Effector memory CD8-positive, alpha-beta T cell (primary cell): ENCODE measurements around the gene PITPNB.

Experiments used
- ATAC-seq: fragments of 150-1000 bp; cut with Tn5 transposase; replicated peaks from 2 replicates; pipeline ENCODE4 v1.10.0; 2021; ENCODE audit warnings: mild to moderate bottlenecking, moderate library complexity
- DNase-seq, 3 experiments: peaks; one replicate each; pipeline ENCODE4 v3.0.0; 2021
- H3K27ac Mint-ChIP-seq, 2 donors: one replicate each; pipeline ENCODE4 v1.8.0; 2022; ENCODE audit warnings: mild to moderate bottlenecking in 2 of 2, mixed read lengths in 2 of 2, moderate library complexity in 2 of 2
- H3K27me3 Mint-ChIP-seq, 2 donors: one replicate each; pipeline ENCODE4 v1.8.0; 2022; ENCODE audit warnings: mixed read lengths in 2 of 2
- H3K36me3 Mint-ChIP-seq: one replicate; pipeline ENCODE4 v1.8.0; 2022; ENCODE audit warnings: mild to moderate bottlenecking, moderate library complexity, mixed read lengths; ENCODE audit not compliant: insufficient read depth
- H3K4me1 Mint-ChIP-seq, 2 donors: one replicate each; pipeline ENCODE4 v1.8.0; 2022; ENCODE audit warnings: low read depth in 2 of 2, mixed read lengths in 2 of 2
- H3K4me3 Mint-ChIP-seq, 2 donors: one replicate each; pipeline ENCODE4 v1.8.0; 2022; ENCODE audit warnings: mild to moderate bottlenecking in 2 of 2, mixed read lengths in 2 of 2, moderate library complexity in 2 of 2
- H3K9me3 Mint-ChIP-seq, 2 donors: one replicate each; pipeline ENCODE4 v1.8.0; 2022; ENCODE audit warnings: mixed read lengths in 2 of 2

PITPNB gene

DNA sequence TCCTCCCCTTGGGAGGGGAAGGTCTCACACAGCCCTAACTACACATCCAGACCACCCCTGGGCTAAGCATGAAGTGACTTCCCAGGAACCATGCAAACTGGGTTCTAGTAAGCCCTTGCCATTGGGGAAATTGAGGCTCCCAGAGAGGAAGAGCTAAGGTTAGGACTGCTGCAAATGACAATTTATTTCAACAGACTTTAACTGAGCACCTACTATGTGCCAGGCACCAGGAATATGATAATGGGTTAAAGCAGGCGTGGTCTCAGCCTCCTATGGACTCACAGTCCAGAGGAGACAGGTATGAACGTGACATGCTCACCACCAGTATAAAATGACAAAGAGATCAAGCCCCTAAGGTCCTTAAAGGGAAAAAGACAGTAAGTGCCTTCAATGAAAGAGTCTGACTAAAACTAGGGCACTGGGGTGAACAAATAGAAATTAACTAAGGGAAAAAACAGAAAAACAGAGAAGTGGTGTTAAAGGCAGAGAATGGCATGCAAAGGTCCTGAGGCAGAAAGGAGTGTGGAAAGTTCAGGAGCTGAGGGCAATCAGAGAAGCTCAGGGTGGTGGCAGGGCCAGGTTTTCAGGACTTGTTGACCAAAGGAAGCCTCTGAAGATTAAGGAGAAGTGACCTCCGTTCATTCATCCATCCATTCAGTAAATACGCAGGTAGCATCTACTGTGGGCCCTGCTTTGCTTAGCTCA is 103.1 kb downstream of the PITPNB start:
- Mint-ChIP-seq H3K4me3 (no peak overlapping the region), H3K27ac (no peak overlapping the region), H3K27me3 (peaks cover 15 to 18% of the 10 kb centered on the region in 2 donors), H3K9me3 (no peaks in the 10 kb centered on the region), H3K4me1 (no peaks in the 10 kb centered on the region), H3K36me3 (no peaks in the 10 kb centered on the region)
- no peak for DNase-seq
- ATAC-seq = no peak

DNA sequence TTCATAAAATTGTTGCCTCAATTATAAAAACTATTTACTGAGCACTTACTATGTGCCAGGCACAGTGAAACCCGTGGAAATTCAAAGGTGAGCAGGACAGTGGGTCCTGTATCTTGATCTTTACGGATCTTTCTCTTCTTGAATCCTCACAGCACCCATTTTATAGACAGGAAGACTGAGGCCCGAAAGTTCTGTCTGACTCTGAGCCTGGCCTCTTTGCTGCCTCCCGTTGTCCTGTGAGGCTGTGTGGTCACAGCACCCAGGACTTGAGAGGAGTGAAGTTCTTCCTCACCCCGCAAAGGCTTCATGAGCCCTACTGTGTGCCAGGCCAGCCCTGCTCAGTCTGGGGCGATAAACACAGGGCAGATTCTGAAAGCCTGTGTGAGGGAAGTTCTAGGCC is 104.1 kb downstream of the PITPNB start:
- no peak for DNase-seq

DNA sequence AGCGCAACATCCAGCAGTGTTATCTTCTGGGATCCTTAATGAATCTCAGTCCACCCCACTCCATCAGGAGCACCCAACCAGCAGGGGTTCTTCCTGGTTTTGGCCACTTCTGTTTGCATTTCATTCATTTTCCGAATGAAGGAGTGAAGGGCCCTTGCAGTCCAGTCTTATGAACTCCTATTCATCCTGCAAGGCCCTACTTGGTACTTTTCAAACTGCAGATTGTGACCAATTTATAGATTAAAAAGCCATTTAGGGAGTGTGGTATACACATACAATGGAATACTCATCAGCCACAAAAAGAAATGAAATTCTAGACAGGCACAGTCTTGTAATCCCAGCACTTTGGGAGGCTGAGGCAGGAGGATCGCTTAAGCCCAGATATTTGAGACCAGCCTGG is 107.3 kb downstream of the PITPNB start:
- peaks cover 21 to 34% of the 10 kb centered on the region in 2 donors for H3K27me3 Mint-ChIP-seq
- DNase-seq (no peak), ATAC-seq (no peak)

More for the DNA sequence above, 104.1 kb downstream of the PITPNB start:
- Mint-ChIP-seq H3K9me3 (no peaks in the 10 kb centered on the region), H3K4me3 (no peak overlapping the region), H3K27me3 (peaks cover 15 to 20% of the 10 kb centered on the region in 2 donors), H3K36me3 (no peaks in the 10 kb centered on the region), H3K27ac (no peak overlapping the region), H3K4me1 (no peaks in the 10 kb centered on the region)
- no peak for ATAC-seq

DNA sequence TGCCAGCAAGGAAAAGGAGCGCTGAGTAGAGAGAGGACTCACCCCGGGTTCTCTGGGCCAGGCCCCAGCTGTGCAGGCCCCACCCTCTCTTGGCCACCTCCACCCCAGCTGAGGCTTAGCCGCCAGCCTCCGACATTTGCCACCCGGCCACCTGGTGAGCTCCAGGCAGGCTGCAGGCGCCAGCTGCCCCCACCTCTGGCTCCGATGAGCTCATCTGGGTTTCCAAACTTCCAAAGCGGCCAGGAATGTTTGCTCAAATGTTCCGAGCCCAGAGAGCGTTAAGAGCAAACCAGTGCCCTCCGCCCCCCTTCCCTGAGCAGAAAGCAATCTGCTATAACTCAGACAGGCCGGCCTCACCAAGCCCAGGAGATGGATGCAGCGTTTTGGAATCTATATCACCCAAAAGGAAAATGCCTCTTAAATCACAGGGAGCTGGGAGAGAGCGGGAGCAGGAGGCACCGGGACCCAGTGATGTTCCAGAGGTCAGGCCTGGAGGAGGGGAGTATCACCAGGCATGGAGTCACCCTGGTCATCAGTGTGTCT is 108.4 kb downstream of the PITPNB start:
- no peak for DNase-seq
- no peaks in the 10 kb centered on the region for H3K36me3 Mint-ChIP-seq
- ATAC-seq = no peak
- H3K27me3 Mint-ChIP-seq = peaks cover 22 to 40% of the 10 kb centered on the region in 2 donors
- H3K4me1 Mint-ChIP-seq = peaks cover 0 to under 1% of the 10 kb centered on the region in 2 donors
- no peaks in the 10 kb centered on the region for H3K9me3 Mint-ChIP-seq
- no peak overlapping the region for H3K27ac Mint-ChIP-seq
- no peak overlapping the region for H3K4me3 Mint-ChIP-seq

More for the DNA sequence above, 107.3 kb downstream of the PITPNB start:
- Mint-ChIP-seq H3K4me3 (no peak overlapping the region), H3K9me3 (no peaks in the 10 kb centered on the region), H3K27ac (no peak overlapping the region), H3K4me1 (no peaks in the 10 kb centered on the region), H3K36me3 (no peaks in the 10 kb centered on the region)

DNA sequence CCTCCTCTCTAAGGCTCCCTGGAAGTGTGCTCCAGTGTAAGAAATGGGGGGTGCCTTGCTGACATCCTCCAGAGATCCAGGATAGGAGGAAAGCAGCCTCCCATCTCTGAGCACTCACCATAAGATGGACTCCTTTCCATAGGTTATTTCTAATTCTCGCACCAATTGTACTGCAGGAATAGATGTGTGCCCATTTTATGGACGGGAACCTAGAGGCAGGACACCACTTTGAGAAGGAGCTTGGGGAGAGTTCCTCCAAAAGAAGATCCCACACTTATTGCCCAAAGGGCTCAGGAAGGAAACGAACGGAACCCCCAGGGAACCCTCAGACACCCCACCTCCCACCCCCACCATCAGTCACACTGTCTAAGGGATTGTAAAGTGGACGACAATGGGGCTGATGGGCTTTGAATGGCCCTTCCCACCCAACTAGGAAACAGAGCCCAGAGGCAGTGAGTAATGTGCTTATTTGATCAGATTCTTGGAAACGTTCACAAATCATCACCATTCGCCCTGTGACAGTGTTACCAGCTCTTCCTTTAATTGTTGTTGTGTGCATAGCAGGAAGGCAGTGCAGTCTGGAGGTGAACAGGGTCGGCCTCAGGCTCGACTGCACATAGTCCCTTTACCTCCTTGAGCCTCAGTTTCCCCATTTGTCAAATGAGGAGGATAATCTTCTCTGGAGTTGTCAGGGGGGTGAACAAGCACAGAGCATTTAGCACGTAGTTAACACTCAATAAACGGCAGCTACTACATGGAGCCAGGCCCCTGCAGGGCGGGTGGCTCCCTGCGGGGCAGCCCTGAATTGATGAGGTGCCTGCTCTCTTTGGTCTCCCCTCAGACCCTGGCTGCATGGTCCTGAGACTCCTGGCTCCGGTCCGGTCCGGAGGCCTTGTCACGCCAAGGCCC is 109.1 kb downstream of the PITPNB start:
- no peak for ATAC-seq
- H3K27ac Mint-ChIP-seq = no peak overlapping the region
- H3K9me3 Mint-ChIP-seq = no peaks in the 10 kb centered on the region
- DNase-seq = no peak
- no peaks in the 10 kb centered on the region for H3K36me3 Mint-ChIP-seq
- peaks cover 4 to 7% of the 10 kb centered on the region in 2 donors for H3K4me1 Mint-ChIP-seq
- H3K4me3 Mint-ChIP-seq = no peak overlapping the region
- peaks cover 29 to 48% of the 10 kb centered on the region in 2 donors for H3K27me3 Mint-ChIP-seq

DNA sequence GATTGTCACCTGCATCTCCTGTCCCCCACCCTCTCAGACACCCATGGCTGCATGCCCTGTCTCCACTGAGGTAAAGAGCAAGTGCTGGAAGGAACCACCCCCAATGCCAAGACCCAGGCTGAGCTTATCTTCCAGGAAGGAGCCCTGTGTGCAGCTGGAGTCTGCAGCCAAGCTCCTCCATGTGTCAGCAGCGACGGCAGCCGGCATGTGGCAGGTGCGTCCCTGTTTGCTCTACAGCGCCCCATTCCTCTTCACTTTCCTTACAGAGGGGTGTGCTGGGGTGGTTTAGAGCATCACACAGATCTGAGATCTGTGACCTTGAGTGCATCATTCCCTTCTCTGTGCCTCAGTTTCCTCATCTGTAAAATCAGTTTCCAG is 109.8 kb downstream of the PITPNB start:
- peaks cover 36 to 55% of the 10 kb centered on the region in 2 donors for H3K27me3 Mint-ChIP-seq

DNA sequence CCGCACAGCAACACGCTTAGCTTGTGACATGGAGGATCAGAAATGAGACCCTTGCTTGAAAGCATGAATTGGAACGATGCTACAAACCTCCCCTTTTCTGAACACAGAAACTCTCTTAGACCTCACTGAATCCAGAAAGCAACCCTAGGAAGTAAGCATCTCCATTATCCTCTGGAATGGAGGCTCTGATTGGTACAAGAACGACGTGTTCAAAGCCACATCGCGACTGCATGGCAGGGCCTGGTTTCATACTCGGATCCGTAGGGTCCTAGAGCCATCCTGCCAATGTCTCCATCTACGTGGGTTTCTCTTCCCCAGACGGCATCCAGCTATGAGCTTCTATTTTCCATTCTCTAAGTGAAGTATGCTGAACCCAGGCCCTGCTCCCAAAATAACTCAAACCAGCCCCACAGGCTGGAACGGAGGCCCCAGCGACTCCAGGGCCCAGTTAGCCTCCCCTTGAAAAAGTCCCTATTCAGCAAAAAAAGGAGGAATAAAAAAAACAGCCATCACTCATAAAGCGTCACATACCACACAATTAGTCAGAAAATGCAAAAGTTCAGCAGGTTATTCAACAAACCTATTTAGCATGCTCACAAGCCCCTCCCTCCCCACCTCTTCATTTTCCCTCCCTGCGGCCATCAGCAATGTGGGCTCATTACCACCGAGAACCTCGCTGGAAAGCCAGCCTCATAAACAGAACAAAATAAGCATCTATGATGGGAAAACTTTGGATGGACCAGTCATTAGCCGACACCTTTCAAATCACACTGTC is 110.4 kb downstream of the PITPNB start:
- Mint-ChIP-seq H3K27me3 (peaks cover 37 to 56% of the 10 kb centered on the region in 2 donors), H3K27ac (no peak overlapping the region), H3K4me3 (no peak overlapping the region), H3K9me3 (no peaks in the 10 kb centered on the region), H3K36me3 (no peaks in the 10 kb centered on the region), H3K4me1 (peaks cover 10 to 11% of the 10 kb centered on the region in 2 donors)
- DNase-seq (no peak), ATAC-seq (no peak)

More for the DNA sequence above, 109.8 kb downstream of the PITPNB start:
- Mint-ChIP-seq H3K4me3 (no peak overlapping the region), H3K4me1 (peaks cover 10 to 11% of the 10 kb centered on the region in 2 donors), H3K36me3 (no peaks in the 10 kb centered on the region), H3K9me3 (no peaks in the 10 kb centered on the region), H3K27ac (no peak overlapping the region)
- DNase-seq (no peak), ATAC-seq (no peak)

DNA sequence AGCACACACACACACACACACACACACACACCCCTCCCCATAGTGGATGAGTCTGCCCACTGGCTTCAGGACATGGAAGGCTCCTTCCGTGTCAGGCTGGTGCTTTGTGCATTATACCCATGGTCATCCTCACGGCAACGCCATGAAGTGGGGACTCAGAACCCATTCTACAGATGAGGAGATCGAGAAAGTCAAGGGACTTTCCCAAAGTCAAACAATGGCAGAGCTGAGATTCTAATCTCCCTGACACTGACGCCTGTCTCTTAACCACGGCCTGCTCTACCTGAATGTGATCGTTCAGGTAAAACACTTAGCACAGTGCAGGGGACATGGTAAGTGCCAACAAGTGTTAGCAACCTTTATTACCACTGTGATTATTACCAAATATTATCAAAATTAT is 113.2 kb downstream of the PITPNB start:
- peaks cover 17 to 19% of the 10 kb centered on the region in 2 donors for H3K4me1 Mint-ChIP-seq
- peaks cover 29 to 52% of the 10 kb centered on the region in 2 donors for H3K27me3 Mint-ChIP-seq
- H3K4me3 Mint-ChIP-seq = no peak overlapping the region
- H3K9me3 Mint-ChIP-seq = no peaks in the 10 kb centered on the region
- ATAC-seq = no peak
- no peaks in the 10 kb centered on the region for H3K36me3 Mint-ChIP-seq
- H3K27ac Mint-ChIP-seq = no peak overlapping the region
- DNase-seq = no peak

DNA sequence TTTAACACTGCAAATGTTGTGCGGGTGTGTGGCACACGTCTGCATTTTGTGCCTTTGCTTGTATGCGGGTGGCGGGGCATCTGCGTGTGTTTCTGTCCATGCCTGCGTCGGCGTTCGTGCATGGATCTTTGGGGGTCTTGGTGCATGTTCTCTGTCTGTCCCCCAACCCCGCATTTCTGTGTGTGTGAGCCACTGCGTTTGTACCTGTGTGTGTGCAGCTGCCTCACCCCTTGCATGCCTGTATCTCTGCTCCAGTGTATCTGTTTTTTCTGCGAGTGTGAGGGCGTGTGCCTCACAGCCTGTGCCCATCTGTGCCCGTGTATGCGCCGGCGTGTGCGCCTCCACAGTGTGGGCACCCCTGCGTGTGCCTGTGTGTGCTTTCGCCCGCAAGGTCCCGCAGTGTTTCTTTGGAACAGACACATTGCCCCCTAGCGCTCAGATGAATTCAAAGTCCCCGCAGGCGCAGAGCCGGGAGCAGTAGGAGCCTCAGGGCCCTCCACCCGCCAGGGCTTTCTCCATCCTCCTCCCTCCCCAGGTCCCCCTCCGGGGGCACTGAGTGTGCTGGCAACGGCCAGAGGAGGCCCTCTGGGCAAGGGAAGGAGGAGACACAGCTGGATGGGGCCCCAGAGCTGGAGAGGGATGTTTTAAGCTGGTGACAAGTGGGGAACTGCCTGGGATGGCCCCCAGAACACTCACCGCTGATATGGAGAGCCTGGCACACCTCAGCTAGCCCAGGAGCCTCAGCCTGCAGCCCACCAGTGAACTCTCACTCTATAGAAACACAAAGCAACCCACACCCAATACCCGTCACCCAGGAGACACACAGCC is 114.4 kb downstream of the PITPNB start:
- H3K4me3 Mint-ChIP-seq = peak overlapping the region in 1 of 2 donors; percentile 60
- H3K27ac Mint-ChIP-seq = peak overlapping the region in 1 of 2 donors; percentile 51
- DNase-seq (peak in 2 of 3 experiments; percentile 17 to 27), ATAC-seq (peak; percentile 42)
- H3K36me3 Mint-ChIP-seq = no peaks in the 10 kb centered on the region
- peaks cover 29 to 50% of the 10 kb centered on the region in 2 donors for H3K27me3 Mint-ChIP-seq
- H3K4me1 Mint-ChIP-seq = peaks cover 17 to 19% of the 10 kb centered on the region in 2 donors
- H3K9me3 Mint-ChIP-seq = no peaks in the 10 kb centered on the region

DNA sequence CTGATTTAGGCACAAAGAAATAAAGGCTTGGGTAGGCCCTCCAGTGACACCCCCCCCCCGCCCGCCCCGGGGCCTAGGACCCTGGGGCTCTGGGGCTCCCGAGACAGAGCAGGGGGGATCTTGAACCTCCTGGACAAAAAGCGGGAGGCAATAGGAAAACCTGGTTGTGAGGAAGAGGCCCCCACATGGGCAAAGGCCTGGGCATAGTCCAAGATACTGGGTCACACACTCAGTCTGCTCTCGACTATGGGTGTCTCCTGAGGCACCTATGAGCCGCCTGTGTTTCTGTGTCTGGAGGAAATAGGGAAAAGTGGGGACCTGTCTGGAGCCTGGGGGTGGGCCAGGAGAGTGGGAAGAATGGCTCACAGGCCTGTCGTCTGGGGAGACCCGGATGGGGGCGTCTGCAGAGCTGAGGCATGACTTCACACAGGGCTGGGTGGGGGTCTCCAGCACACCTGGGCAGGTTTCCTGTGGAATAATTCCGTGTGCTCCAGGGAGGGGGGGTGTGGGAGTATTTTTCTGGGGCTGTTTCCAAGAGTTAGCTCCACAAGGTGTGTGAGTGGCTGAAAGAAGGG is 115.1 kb downstream of the PITPNB start:
- Mint-ChIP-seq H3K4me1 (peaks cover 17 to 19% of the 10 kb centered on the region in 2 donors), H3K36me3 (no peaks in the 10 kb centered on the region), H3K4me3 (no peak overlapping the region), H3K27me3 (peaks cover 25 to 44% of the 10 kb centered on the region in 2 donors), H3K27ac (no peak overlapping the region), H3K9me3 (no peaks in the 10 kb centered on the region)
- no peak for ATAC-seq
- DNase-seq = no peak

DNA sequence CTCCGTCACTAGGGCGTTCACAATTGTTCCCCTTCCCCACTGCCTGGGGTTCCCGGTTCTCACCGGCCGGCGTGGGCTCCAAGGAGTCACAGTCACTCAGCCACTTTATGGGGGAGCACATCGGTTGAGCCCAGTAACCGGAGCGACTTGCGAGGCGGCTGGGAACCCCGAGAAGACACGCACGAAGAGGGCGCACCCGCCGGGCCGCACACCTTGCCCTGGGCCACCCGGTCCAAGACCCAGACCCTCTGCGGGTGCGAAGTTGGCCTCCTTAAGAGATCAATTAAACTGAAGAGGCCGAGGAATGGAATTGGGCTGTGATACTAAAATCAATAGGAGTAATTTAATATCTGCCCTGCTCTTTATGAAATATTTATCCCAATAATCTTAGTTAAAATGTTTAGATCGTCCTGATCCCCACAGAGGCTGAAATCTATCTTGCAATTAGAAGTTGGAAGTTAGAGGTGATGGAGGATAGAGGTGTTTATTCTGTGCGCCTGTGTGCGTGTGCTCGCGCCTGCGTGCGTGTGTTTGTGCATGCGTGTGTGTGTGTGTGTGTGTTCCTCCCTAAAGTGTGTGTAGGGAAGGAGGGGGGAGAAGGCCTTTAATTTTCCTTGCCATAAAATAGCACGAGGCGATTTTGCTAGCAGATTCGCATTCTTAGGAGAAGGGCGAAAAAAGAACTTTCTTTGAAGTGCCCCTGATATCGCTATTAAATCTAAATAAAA is 116.5 kb downstream of the PITPNB start:
- peak overlapping the region; percentile 85 to 86 for H3K4me3 Mint-ChIP-seq
- peak; percentile 21 for ATAC-seq
- DNase-seq = peak in 1 of 3 experiments; percentile 1

More for the DNA sequence above, 116.5 kb downstream of the PITPNB start:
- H3K27ac Mint-ChIP-seq = peak overlapping the region in 1 of 2 donors; percentile 66
- no peaks in the 10 kb centered on the region for H3K9me3 Mint-ChIP-seq
- H3K4me1 Mint-ChIP-seq = peaks cover 17 to 19% of the 10 kb centered on the region in 2 donors
- H3K27me3 Mint-ChIP-seq = peaks cover 16 to 37% of the 10 kb centered on the region in 2 donors
- no peaks in the 10 kb centered on the region for H3K36me3 Mint-ChIP-seq
